ENCODE data around the gene RGS12.

DNA sequence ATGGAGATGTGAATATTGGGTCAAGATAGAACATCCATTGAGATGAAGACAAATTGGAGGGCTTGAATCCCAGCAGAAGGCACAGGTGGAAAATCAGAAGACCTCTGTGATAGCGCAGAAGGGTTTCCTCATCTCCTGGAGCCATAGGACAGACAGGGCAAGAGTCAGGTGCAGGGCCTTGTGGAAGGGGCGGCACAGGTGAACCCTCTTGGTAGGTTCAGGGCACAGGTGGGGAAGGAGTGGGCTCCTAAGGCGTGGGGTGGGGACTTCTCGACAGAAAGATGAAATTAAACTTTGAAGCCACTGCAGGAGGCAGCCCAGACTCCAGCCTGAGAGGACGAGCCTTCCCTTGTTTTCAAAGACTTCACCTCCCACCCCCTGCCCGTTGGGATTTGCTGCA is 9.3 kb upstream of the RGS12 start:
- TF ChIP-seq ZNF749 (CRISPR knock-in tag; IDR thresholded peaks at IDR 0.05; ENCODE audit: borderline replicate concordance) (no peak), ZC3H4 (CRISPR knock-in tag; IDR thresholded peaks at IDR 0.05; ENCODE audit: borderline replicate concordance) (no peak), CREB3 (CRISPR knock-in tag; IDR thresholded peaks at IDR 0.05) (no peak), MBD4 (IDR thresholded peaks at IDR 0.05; ENCODE audit: borderline replicate concordance, low read length) (no peak), HOXA3 (CRISPR knock-in tag; IDR thresholded peaks at IDR 0.05) (no peak), ZNF710 (CRISPR knock-in tag; IDR thresholded peaks at IDR 0.05; ENCODE audit: borderline replicate concordance) (no peak), GABPB1 (CRISPR knock-in tag; IDR thresholded peaks at IDR 0.05) (no peak), JUN (CRISPR knock-in tag; IDR thresholded peaks at IDR 0.05) (no peak), ATF7-NPFF (CRISPR knock-in tag; IDR thresholded peaks at IDR 0.05; ENCODE audit: low read depth) (no peak), NONO (IDR thresholded peaks at IDR 0.05) (no peak), NONO (CRISPR knock-in tag; conservative IDR thresholded peaks at IDR 0.05) (no peak), GABPA (IDR thresholded peaks at IDR 0.05; ENCODE audit: low read depth, low read length) (no peak), GABPA (CRISPR knock-in tag; IDR thresholded peaks at IDR 0.05; ENCODE audit: low read depth) (no peak), YY1 (IDR thresholded peaks at IDR 0.05; ENCODE audit: insufficient read depth, insufficient replicate concordance, low read depth, low read length) (no peak)
- TF ChIP-seq, protein P1, sequence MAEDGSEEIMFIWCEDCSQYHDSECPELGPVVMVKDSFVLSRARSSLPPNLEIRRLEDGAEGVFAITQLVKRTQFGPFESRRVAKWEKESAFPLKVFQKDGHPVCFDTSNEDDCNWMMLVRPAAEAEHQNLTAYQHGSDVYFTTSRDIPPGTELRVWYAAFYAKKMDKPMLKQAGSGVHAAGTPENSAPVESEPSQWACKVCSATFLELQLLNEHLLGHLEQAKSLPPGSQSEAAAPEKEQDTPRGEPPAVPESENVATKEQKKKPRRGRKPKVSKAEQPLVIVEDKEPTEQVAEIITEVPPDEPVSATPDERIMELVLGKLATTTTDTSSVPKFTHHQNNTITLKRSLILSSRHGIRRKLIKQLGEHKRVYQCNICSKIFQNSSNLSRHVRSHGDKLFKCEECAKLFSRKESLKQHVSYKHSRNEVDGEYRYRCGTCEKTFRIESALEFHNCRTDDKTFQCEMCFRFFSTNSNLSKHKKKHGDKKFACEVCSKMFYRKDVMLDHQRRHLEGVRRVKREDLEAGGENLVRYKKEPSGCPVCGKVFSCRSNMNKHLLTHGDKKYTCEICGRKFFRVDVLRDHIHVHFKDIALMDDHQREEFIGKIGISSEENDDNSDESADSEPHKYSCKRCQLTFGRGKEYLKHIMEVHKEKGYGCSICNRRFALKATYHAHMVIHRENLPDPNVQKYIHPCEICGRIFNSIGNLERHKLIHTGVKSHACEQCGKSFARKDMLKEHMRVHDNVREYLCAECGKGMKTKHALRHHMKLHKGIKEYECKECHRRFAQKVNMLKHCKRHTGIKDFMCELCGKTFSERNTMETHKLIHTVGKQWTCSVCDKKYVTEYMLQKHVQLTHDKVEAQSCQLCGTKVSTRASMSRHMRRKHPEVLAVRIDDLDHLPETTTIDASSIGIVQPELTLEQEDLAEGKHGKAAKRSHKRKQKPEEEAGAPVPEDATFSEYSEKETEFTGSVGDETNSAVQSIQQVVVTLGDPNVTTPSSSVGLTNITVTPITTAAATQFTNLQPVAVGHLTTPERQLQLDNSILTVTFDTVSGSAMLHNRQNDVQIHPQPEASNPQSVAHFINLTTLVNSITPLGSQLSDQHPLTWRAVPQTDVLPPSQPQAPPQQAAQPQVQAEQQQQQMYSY (CRISPR knock-in tag; IDR thresholded peaks at IDR 0.05): no peak
- TF ChIP-seq, protein P2, sequence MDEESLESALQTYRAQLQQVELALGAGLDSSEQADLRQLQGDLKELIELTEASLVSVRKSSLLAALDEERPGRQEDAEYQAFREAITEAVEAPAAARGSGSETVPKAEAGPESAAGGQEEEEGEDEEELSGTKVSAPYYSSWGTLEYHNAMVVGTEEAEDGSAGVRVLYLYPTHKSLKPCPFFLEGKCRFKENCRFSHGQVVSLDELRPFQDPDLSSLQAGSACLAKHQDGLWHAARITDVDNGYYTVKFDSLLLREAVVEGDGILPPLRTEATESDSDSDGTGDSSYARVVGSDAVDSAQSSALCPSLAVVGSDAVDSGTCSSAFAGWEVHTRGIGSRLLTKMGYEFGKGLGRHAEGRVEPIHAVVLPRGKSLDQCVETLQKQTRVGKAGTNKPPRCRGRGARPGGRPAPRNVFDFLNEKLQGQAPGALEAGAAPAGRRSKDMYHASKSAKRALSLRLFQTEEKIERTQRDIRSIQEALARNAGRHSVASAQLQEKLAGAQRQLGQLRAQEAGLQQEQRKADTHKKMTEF (CRISPR knock-in tag; IDR thresholded peaks at IDR 0.05): no peak

All from HepG2 (cell line).